Skeletal muscle tissue (tissue), 4 donors: ENCODE data around the gene RUNX3. TPM values are rescaled to one million over a fixed set of nuclear protein-coding genes. Genes with fewer than 3 reads are reported as not detected.

Experiments
- H3K27ac ChIP-seq: one replicate; pipeline ENCODE4 v1.7.0; 2013; ENCODE audit warnings: mild to moderate bottlenecking, low read depth, low read length, inconsistent platforms
- H3K27me3 ChIP-seq, 3 donors: one replicate each; pipeline ENCODE4 v1.7.0; 2013; ENCODE audit warnings: low read length in 3 of 3; ENCODE audit not compliant: control insufficient read depth in 3 of 3, insufficient read depth in 3 of 3
- H3K36me3 ChIP-seq, 3 donors: one replicate each; pipeline ENCODE4 v1.7.0; 2013; ENCODE audit warnings: low read length in 3 of 3; ENCODE audit not compliant: control insufficient read depth in 3 of 3, insufficient read depth in 3 of 3
- H3K4me1 ChIP-seq, 3 donors: one replicate each; pipeline ENCODE4 v1.7.0; 2013; ENCODE audit warnings: low read length in 3 of 3, mild to moderate bottlenecking in 3 of 3; ENCODE audit not compliant: control insufficient read depth in 3 of 3, insufficient read depth in 3 of 3
- H3K4me3 ChIP-seq, 3 donors: one replicate each; pipeline ENCODE4 v1.7.0; 2013; ENCODE audit warnings: low read length in 3 of 3
- H3K9ac ChIP-seq, 3 donors: one replicate each; pipeline ENCODE4 v1.7.0; 2013; ENCODE audit warnings: low read length in 3 of 3, mild to moderate bottlenecking in 3 of 3, moderate library complexity in 2 of 3, low read depth in 1 of 3
- H3K9me3 ChIP-seq, 3 donors: one replicate each; pipeline ENCODE4 v1.7.0; 2013; ENCODE audit warnings: low read length in 3 of 3; ENCODE audit not compliant: control insufficient read depth in 3 of 3
- total RNA-seq: library from RNA; depleted of rRNA; stranded (reverse); fragments of >200 nt; gene quantifications from one replicate; pipeline ENCODE4 v1.2.3, GENCODE V29; 2014
- donor health status: Osteomylitis.

RUNX3 gene
- total RNA-seq, 1 donor from 2014 or later, result under 0.01 TPM

DNA sequence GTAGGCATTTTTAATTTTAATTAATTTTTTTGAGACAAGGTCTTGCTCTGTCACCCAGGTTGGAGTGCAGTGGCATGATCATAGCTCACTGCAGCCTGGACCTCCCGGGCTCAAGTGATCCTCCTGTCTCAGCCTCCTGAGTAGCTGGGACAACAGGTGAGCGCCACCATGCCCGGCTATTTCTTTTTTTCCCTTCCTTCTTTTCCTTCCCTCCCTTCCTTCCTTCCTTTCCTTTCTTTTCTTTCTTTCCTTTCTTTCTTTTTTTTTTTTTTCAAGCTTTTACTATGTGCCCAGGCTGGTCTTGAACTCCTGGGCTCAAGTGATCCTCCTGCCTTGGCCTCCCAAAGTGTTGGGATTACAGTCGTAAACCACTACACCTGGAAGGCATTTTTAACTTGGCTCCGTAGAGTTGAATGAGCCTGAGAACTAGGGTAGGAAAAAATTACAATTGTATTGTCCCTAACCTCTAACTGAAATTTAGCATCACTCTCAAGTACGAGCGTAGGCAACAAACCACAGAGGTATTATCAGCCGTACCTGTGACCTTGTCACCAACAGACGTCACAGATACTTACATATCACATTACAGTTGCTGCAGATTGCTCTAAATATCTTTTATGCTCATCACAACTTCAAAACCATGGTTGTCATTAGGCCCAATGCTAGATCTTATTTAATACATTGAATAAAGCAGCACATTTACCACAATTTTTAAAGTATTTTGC is 8.0 kb downstream of the RUNX3 start:
- no peaks in the 10 kb centered on the region for H3K36me3 ChIP-seq
- no peak overlapping the region for H3K9ac ChIP-seq
- no peak overlapping the region for H3K4me3 ChIP-seq
- peaks cover 0 to 3% (median 2%) of the 10 kb centered on the region in 3 donors for H3K4me1 ChIP-seq
- peaks cover 22 to 46% (median 44%) of the 10 kb centered on the region in 3 donors for H3K27me3 ChIP-seq
- no peaks in the 10 kb centered on the region for H3K9me3 ChIP-seq
- no peak overlapping the region for H3K27ac ChIP-seq

- Histone ChIP-seq H3K9me3 (no peaks in the 10 kb centered on the region), H3K27ac (no peak overlapping the region), H3K27me3 (peaks cover 15 to 39% (median 37%) of the 10 kb centered on the region in 3 donors), H3K4me3 (no peak overlapping the region), H3K9ac (no peak overlapping the region), H3K4me1 (peaks cover 0 to 2% (median 0%) of the 10 kb centered on the region in 3 donors), H3K36me3 (no peaks in the 10 kb centered on the region)
These were observed 8.7 kb downstream of the RUNX3 start for GRCh38 chr1:24921412-24921811.

- H3K9me3 ChIP-seq, result no peaks in the 10 kb centered on the region
- no peak overlapping the region for H3K9ac ChIP-seq
- no peak overlapping the region for H3K4me3 ChIP-seq
- H3K27ac ChIP-seq, result no peak overlapping the region
- peaks cover 6 to 31% (median 30%) of the 10 kb centered on the region in 3 donors for H3K27me3 ChIP-seq
- H3K4me1 ChIP-seq, result peaks cover 0 to 2% (median 0%) of the 10 kb centered on the region in 3 donors
- no peaks in the 10 kb centered on the region for H3K36me3 ChIP-seq
These were observed 9.5 kb downstream of the RUNX3 start for GRCh38 chr1:24920533-24920925.

DNA sequence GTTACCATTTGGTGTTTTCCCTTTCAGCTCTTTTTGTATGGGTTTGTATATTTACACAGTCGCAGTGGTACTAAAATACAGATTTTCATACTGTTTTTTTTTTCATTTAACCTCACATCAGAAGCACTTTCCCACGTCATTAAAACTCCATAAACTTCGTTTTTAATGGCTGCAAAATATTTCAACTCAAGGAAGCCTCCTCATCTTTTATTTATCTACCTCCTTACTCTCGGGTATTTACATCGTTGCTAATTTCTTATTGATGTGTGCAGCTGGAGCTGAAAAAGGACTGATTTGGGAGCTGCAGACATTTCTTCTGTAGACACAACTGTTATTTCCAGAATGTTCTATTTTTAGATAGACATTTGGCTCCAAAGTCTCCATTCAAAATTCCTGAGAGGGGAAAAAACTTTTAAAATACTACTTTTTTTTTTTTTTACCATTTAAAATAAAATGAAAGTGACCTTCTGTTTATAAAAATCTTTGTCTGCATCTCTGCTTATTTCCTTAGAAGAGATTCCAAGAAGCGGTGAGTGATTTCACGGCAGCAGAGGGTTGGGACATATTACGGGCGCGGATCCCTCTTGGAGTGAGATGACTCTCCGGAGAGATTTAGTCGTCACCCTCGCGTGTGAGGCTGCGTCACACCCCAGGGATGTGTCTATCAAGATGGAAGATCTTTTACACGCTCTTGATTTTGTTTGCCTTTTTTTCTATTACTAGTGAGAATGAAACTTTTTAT is 10.1 kb downstream of the RUNX3 start:
- Histone ChIP-seq H3K27me3 (peaks cover under 1 to 26% (median 25%) of the 10 kb centered on the region in 3 donors), H3K36me3 (no peaks in the 10 kb centered on the region), H3K9ac (no peak overlapping the region), H3K4me1 (peaks cover 0 to 2% (median 0%) of the 10 kb centered on the region in 3 donors), H3K4me3 (no peak overlapping the region), H3K9me3 (no peaks in the 10 kb centered on the region), H3K27ac (no peak overlapping the region)

DNA sequence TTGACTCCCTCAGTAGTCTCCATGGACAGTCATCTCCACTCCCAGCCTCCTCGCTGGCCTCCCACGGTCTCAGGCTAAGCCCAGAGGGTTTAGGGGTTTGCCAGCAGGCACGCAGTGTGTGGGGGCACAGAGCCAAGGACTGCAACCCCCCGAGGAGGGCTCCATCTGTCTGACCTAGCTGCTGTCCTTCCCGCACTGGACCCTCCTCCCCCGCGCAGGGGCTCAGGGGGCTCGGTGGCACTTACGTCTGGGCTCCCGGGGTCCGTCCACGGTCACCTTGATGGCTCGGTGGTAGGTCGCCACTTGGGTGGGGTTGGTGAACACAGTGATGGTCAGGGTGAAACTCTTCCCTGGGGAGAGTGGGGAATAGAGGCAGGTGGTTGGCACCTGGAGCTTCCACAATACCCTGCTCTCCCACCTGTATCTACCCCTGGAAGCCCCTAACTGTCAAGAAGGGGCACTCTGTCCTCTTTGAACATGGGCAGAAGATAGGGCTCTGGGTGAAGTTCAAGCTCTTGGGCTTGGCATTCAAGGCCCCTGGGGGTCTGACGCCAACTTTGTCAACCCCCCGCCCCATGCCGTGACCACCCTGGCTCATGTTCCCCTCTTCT is 11.0 kb downstream of the RUNX3 start:
- Histone ChIP-seq H3K36me3 (no peaks in the 10 kb centered on the region), H3K27ac (no peak overlapping the region), H3K9me3 (no peaks in the 10 kb centered on the region), H3K4me3 (no peak overlapping the region), H3K9ac (no peak overlapping the region), H3K27me3 (peaks cover 0 to 20% (median 18%) of the 10 kb centered on the region in 3 donors), H3K4me1 (peaks cover 0 to 7% (median 4%) of the 10 kb centered on the region in 3 donors)

- no peak overlapping the region for H3K4me3 ChIP-seq
- no peaks in the 10 kb centered on the region for H3K36me3 ChIP-seq
- no peaks in the 10 kb centered on the region for H3K9me3 ChIP-seq
- H3K4me1 ChIP-seq, result peaks cover 0 to 9% (median 8%) of the 10 kb centered on the region in 3 donors
- H3K27me3 ChIP-seq, result peaks cover 0 to 13% (median 13%) of the 10 kb centered on the region in 3 donors
- no peak overlapping the region for H3K9ac ChIP-seq
- H3K27ac ChIP-seq, result no peak overlapping the region
These were observed 11.7 kb downstream of the RUNX3 start for GRCh38 chr1:24918370-24918769.

GRCh38 chr1:24917327-24918074 is 12.6 kb downstream of the RUNX3 start:
- Histone ChIP-seq H3K27ac (no peak overlapping the region), H3K27me3 (peaks cover 0 to 9% (median 9%) of the 10 kb centered on the region in 3 donors), H3K9me3 (no peaks in the 10 kb centered on the region), H3K36me3 (no peaks in the 10 kb centered on the region), H3K4me1 (peaks cover 0 to 14% (median 8%) of the 10 kb centered on the region in 3 donors), H3K9ac (no peak overlapping the region), H3K4me3 (no peak overlapping the region)

- H3K4me3 ChIP-seq, result no peak overlapping the region
- no peak overlapping the region for H3K27ac ChIP-seq
- no peaks in the 10 kb centered on the region for H3K9me3 ChIP-seq
- H3K9ac ChIP-seq, result no peak overlapping the region
- H3K27me3 ChIP-seq, result peaks cover 0 to 9% (median 3%) of the 10 kb centered on the region in 3 donors
- no peaks in the 10 kb centered on the region for H3K36me3 ChIP-seq
- H3K4me1 ChIP-seq, result peaks cover 6 to 23% (median 14%) of the 10 kb centered on the region in 3 donors
These were observed 14.1 kb downstream of the RUNX3 start for GRCh38 chr1:24915816-24916602.
